ENCODE measurements around the gene KCND3. TPM values are rescaled to one million over a fixed set of nuclear protein-coding genes. Genes with fewer than 3 reads are reported as not detected.

KCND3 gene
- total and polyA plus RNA-seq, 8 donors = 2.5 to 18.6 (median 6.9) TPM

DNA sequence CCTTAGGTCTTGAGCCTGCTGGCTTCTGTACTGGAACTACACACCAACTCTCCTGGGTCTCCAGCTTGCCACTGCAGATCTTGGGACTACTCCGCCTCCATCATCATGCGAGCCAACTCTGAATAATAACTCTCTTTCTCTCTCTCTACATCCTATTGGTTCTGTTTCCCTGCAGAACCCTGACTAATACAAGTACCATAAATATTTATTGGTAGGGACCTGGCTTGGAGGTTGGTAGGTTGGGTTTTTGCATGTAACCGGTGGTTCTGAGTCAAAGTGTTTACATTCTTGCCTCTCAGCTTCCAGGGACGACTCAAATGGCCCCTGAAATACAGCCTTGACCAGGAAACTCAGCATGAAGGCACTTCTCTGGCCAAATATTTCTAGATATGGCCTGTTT, 110.4 kb downstream of the KCND3 start:
- TF ChIP-seq CTCF (IDR thresholded peaks at IDR 0.05) = no peak
- intact Hi-C loops (cut with DNase I) = no loop called here
- FAIRE-seq (no peak), ATAC-seq (no peak), DNase-seq (no peak)
- H3K27me3 ChIP-seq = no peaks in the 10 kb centered on the region
- no peak overlapping the region for H3K4me3 ChIP-seq
- no peak overlapping the region for H3K27ac ChIP-seq
- no peaks in the 10 kb centered on the region for H3K36me3 ChIP-seq
- WGBS, 2 donors = 75 to 79% methylated on average over 4 of the region's 4 CpGs
- no peaks in the 10 kb centered on the region for H3K9me3 ChIP-seq
- no peaks in the 10 kb centered on the region for H3K4me1 ChIP-seq

DNA sequence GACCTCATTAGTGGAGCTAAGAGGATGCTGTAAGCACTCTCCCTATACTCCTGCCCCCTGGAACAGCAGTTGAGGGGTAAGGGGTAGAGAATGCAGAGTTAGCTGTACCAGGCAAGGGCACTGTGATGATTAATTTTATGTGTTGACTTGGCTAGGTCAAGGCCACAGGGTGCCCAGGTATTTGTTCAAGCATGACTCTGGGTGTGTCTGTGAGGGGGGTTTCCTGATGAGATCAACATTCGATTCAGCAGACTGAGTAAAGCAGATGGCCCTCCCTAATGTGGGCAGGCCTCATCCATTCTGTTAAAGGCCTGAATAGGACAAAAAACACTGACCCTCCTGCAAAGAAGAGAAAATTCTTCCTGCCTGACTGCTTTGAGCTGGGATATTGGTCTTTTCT, 110.8 kb downstream of the KCND3 start:
- FAIRE-seq (no peak), DNase-seq (no peak), ATAC-seq (peak in 3 of 4 donors; percentile 16 to 70 (median 19))
- WGBS, 2 donors = 19 to 25% methylated on average over 1 of the region's 1 CpG
- H3K27me3 ChIP-seq = no peaks in the 10 kb centered on the region
- H3K9me3 ChIP-seq = no peaks in the 10 kb centered on the region
- no peaks in the 10 kb centered on the region for H3K36me3 ChIP-seq
- H3K4me1 ChIP-seq = no peaks in the 10 kb centered on the region
- intact Hi-C loops (cut with DNase I) = no loop called here
- no peak overlapping the region for H3K27ac ChIP-seq
- no peak for TF ChIP-seq CTCF (IDR thresholded peaks at IDR 0.05)
- no peak overlapping the region for H3K4me3 ChIP-seq

DNA sequence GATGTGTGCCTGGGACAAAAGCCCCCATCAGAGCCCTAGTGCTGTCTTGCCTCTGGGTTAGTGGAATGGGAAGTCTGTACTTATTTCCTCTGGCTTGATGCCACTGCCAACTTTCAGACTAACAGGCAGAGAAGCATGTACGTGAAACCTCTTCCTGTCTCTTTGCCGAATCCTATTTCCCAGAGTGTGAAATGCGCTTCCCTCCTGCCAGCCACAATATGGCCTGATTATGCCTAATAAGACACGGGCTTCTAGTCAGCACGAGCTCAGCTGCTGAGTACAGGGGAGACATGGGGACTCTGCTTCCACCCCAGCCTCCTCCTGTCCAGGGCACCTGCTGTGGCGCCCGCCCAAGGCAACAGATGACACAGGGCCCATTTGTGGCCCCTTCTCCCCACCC, 111.4 kb downstream of the KCND3 start:
- Histone ChIP-seq H3K9me3 (no peaks in the 10 kb centered on the region), H3K27ac (no peak overlapping the region), H3K4me1 (no peaks in the 10 kb centered on the region), H3K27me3 (no peaks in the 10 kb centered on the region), H3K36me3 (no peaks in the 10 kb centered on the region), H3K4me3 (no peak overlapping the region)
- WGBS, 2 donors = 77 to 88% methylated on average over 7 of the region's 7 CpGs
- DNase-seq (no peak), FAIRE-seq (no peak), ATAC-seq (no peak)
- no peak for TF ChIP-seq CTCF (IDR thresholded peaks at IDR 0.05)
- intact Hi-C loops (cut with DNase I) = no loop called here

- WGBS, 2 donors = 95 to 100% methylated on average over 3 of the region's 3 CpGs
- H3K36me3 ChIP-seq = no peaks in the 10 kb centered on the region
- TF ChIP-seq CTCF (IDR thresholded peaks at IDR 0.05) = no peak
- H3K9me3 ChIP-seq = no peaks in the 10 kb centered on the region
- H3K27me3 ChIP-seq = no peaks in the 10 kb centered on the region
- no peak overlapping the region for H3K27ac ChIP-seq
- intact Hi-C loops (cut with DNase I) = no loop called here
- FAIRE-seq (no peak), DNase-seq (no peak), ATAC-seq (no peak)
- no peak overlapping the region for H3K4me3 ChIP-seq
- no peaks in the 10 kb centered on the region for H3K4me1 ChIP-seq
These were observed 112.8 kb downstream of the KCND3 start for GRCh38 chr1:111876631-111877030.

DNA sequence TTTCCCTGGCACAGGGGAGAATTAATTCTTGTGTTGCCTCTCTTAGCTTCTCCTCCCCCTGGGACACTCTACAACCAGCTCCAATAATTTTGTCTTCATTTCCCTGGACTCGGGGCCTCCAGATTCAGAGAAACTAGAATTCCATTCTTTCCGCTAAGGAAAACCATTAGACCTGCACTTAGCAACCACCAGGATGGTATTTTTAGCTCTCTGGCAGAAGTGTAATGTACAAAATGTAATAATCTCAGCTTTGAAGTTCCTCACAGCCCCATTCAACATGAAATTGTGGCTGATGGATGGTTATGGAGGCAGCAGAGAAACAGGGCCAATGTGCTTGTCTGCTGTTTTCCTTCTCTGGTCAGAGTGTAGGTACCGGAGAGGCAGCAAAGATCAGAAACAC, 113.8 kb downstream of the KCND3 start:
- no peaks in the 10 kb centered on the region for H3K9me3 ChIP-seq
- H3K27me3 ChIP-seq = no peaks in the 10 kb centered on the region
- no peak overlapping the region for H3K27ac ChIP-seq
- WGBS, 2 donors = 86 to 93% methylated on average over 3 of the region's 3 CpGs
- no peak for TF ChIP-seq CTCF (IDR thresholded peaks at IDR 0.05)
- no peaks in the 10 kb centered on the region for H3K36me3 ChIP-seq
- no peaks in the 10 kb centered on the region for H3K4me1 ChIP-seq
- ATAC-seq (peak in 2 of 4 donors; percentile 28 to 32), FAIRE-seq (no peak), DNase-seq (no peak)
- no peak overlapping the region for H3K4me3 ChIP-seq
- intact Hi-C loops (cut with DNase I) = no loop called here

Data from pancreas (tissue), 10 donors.